HG02588 (cell line): ENCODE measurements around the gene SH3YL1.
"Not testable (repeated sequence)": the region's sequence is repeated elsewhere in the genome, so short reads cannot be mapped to it uniquely, and the experiment has no call there.

Experiments used
- ATAC-seq: cut with Tn5 transposase; IDR thresholded peaks from one replicate; pipeline ENCODE4 v1.9.1; 2021; ENCODE audit warnings: mild to moderate bottlenecking, moderate library complexity; ENCODE audit not compliant: unreplicated experiment

SH3YL1 gene

DNA sequence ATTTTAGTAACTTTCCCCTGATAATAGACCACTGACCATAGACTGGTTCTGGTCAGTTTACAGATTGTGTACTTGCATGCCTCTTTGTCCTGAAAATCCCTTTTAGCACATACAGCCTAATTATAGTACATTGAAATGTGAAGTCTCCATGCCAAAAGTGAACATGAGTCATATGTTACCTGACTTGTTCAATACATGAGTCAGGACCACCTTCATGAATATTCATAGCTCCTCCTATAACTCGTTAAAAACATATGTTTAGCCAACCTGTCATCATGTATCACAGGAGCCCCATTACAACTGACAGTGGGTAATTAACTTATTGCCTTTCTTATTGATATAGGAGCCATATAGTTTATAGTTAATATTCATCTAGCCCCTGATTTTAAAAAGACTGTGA, 78.6 kb downstream of the SH3YL1 start:
- no peak for ATAC-seq

DNA sequence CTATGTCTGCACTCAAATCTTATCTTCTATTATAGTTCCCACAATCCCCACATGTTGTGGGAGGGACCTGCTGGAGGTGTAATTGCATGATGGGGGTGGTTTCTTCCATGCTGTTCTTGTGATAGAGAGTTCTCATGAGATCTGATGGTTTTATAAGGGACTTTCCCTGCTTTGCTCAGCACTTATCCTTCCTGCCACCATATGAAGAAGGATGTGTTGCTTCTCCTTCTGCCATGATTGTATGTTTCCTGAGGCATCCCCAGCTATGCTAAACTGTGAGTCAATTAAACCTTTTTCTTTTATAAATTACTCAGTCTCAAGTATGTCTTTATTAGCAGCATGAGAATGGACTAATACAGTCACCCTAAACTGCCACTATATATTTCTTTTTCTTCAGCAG, 79.1 kb downstream of the SH3YL1 start:
- no peak for ATAC-seq

DNA sequence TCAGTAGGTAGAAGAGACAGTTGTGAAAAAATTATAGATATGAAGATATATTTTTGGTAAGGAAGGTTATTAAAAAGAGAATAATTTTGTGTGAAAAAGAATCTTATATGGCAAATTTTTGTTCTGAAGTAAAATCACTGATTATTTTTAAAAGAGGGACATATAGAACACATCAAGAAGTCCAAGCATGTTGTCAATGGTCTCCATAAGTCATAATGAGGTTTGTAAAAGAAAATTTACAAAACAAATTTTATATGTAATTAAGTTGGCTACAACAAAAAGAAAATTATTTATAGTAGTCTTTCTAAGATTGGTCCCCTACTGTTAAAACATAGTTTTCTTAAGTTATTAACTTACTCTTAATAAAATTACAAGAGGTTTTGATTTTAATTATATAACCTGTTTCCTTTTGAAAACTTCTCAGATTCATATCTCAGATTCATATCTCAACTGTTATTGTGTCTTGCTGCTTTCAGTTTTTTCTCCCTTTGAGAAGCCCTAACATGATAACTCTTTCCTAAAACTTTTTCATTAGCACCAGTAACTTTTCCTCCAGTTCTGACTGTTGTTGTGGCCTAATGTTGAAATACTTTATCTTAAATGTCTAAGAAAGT, 81.2 kb downstream of the SH3YL1 start:
- no peak for ATAC-seq

DNA sequence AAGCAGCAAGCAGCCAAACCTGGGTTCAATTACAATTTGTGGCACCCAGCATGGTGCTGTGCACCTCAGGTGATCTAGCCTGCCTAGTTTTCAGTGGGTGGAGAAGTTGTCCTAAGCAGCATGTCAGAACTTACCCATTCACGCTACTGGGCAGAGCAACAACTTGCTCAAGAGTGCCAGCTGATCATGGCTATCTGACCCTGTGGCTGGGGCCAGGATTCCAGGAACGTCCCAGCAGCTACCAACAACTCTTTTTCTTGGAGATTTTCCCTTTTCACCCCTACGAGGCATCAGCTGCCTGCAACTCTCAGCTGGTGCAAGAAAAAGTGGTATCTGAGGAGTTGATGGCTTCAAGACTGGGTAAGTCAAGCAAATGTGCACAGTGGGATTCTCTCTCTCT, 83.5 kb downstream of the SH3YL1 start:
- no peak for ATAC-seq

DNA sequence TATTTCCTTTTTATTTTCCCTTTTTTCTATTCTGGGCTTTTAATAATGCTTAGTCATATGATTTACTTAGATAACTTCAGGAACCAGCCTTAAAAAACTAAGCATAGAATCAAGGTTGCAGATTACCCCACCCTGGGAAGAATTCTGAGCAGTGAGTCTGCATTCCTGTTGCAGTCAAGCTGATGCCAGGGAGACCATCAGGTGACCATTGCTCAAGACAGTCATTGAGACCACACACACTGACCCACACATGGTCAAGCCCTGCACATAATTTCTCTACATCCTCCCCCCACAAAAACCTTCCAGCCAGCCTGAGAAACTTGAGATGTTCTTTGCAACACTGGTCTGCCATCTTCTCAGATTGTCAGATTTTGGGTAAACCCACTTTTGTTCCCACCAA, 83.9 kb downstream of the SH3YL1 start:
- no peak for ATAC-seq

DNA sequence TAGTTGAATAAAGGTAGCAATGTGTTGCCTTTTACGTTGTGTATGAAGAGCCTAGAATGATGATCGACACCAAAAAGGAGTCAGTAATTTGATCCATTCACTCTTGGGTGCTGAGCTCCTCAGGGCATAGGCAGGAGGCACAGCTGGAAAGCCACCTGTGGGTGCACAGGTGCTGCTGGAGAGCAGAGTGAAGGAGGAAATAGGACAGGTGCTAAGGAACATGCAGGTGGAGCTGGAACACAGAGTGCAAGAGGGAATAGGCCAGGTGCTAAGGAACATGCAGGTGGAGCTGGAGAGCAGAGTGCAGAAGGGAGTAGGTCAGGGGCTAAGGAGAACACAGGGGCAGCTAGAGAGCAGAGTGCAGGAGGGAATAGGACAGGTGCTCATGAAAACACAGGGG, 86.1 kb downstream of the SH3YL1 start:
- no peak for ATAC-seq

DNA sequence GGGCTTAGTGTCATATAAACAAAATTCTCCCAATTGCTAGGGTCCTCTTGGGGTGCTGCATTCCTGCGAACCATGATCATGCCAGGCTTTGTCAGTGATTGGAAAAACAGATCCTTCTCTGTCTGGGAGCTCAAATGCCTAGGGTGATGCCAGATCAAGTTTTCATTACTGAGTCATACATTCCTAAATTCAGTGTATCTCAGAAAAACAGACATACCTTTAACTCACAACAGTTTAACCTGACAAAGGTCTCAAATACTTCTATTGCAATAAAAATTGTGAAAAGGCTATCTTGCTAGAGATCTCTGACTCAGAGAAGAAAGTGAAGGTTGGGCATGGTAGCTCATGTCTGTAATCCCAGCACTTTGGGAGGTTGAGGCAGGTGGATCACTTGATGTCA, 86.9 kb downstream of the SH3YL1 start:
- no peak for ATAC-seq

DNA sequence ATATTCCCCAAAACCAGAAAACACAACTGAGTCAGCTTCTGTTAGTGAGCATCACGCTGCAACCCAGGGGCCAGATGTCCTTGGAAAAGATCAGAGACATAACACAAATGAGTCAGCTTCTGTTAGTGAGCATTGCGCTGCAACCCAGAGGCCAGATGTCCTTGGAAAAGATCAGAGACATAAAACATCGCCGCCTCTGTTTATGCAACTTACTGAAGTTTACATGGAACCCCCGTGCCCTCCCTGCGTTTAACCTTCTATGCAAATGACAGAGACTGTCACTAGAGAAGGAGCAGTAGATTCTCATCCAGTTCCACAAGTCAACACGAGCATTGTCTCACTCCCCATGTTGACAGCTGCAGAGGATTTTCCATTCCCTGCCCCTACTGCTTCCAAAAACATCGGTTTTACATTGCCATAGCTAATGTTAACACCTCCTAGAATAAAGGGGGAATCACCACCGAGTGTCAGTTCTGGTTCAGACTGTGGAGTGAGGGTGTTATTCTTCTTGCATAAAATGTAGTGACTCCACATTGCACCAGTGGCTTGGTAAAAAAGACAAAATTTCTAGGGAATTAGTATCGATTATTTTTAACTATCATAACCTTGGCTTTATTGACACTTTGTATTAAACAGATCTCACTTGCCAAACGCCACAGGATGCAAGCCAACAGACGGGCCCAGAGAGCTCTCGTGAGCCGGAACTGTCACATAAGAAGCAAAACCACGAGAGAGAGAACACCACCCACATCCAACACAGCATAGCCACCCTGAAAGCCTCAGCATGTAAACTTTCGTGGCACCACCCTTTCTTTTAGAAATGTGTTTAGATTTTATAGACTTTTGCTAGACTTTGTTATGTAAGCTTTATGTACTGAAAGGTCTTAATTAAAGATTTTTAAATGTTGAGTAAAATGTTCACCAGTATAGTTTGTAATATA, 87.7 kb downstream of the SH3YL1 start:
- ATAC-seq, result no peak

DNA sequence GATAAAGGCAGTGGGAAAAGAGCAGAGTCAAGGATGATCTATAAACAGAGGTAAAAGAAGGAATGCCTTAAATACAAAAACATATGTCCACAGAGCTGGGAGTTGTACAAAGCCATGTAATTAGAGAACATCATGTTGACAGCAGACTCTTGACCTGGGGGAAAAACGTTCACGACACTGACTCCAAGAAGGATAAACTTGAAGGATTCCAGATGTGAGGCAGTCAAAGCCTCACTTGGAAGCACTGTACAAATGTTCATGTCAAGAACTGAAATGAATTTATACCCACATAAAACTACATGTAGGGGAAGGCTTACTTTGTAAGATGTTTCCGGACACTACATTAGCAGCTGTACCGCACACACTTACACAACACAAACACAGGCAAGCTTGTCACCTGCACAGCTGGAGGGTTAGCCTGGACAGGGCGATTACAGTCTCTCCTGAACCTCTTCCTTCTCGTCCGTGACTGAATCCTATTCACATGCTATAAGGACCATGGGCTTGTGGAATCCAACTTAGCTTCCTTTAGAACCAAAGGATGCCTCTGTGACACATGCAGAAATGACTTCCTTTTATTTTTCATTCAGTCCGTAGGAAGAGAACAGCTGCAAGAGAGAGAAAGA, 88.6 kb downstream of the SH3YL1 start:
- no peak for ATAC-seq

DNA sequence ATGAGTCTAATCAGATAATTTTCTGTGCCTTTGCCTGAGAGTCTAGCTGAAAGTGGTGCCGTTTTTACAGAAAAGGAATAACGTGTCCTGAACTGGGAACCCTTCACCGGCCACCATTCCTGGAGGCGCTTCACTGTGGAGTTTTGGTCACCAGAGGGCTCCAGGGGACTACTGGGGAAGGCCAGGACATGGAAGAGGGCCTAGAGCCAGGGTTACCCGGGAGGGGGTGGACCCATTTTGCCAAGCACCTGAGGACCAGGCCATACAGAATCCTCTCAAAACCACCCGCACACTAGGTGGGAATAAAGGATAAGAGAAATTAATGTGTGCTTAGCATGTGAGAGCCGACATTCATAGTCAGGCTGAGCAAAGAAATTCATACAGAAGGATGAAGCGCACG, 91.7 kb downstream of the SH3YL1 start:
- not testable (repeated sequence) for ATAC-seq

DNA sequence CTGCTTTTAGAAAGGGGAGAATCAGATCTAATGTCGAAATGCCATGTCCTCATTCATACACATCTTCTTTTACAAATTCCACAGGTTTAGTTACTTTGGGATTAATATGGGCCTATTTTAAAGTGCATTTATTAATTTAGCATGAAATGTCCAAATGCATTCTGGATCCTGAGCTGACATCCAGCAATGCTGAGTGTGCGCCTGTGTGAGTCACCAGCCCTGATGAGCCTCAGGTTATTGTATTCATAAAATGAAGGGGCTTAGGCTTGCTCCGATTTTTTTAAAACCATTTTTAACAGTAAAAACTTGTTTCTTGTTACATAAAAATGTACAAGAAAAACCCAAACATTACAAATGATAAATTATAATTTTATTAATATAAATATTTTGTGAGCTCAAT, 94.1 kb downstream of the SH3YL1 start:
- ATAC-seq, result no peak
